Measurements from ENCODE around the gene COL11A2. TPM values are rescaled to one million over a fixed set of nuclear protein-coding genes. Genes with fewer than 3 reads are reported as not detected.

COL11A2 gene
- total RNA-seq, 1 donor = 1.8 TPM

- Histone ChIP-seq H3K9me3 (ENCODE audit: low read depth, low read length) (no peaks in the 10 kb centered on the region), H2AFZ (ENCODE audit: low read length) (no peak overlapping the region), H3K36me3 (ENCODE audit: insufficient read depth, low read length) (peaks cover 13% of the 10 kb centered on the region), H3K4me3 (ENCODE audit: insufficient read depth, low read length) (no peak overlapping the region), H3K4me2 (ENCODE audit: insufficient read depth, low read length) (no peak overlapping the region), H3K79me2 (ENCODE audit: insufficient read depth, low read length) (peaks cover 10% of the 10 kb centered on the region), H3K27ac (ENCODE audit: low read depth, low read length) (no peak overlapping the region), H4K20me1 (ENCODE audit: insufficient read depth, low read length) (no peaks in the 10 kb centered on the region), H3K27me3 (ENCODE audit: insufficient read depth, low read length) (no peaks in the 10 kb centered on the region), H3K4me1 (ENCODE audit: insufficient read depth, low read length) (peaks cover 32% of the 10 kb centered on the region)
- TF ChIP-seq CTCF (IDR thresholded peaks at IDR 0.05; ENCODE audit: extremely low read depth, low read depth, low read length) = no peak
- peak; percentile 73 for DNase-seq (ENCODE audit: insufficient read length, low spot score, missing footprints)
Measured at GRCh38 chr6:33209856-33210255, 17.6 kb upstream of the COL11A2 start.

DNA sequence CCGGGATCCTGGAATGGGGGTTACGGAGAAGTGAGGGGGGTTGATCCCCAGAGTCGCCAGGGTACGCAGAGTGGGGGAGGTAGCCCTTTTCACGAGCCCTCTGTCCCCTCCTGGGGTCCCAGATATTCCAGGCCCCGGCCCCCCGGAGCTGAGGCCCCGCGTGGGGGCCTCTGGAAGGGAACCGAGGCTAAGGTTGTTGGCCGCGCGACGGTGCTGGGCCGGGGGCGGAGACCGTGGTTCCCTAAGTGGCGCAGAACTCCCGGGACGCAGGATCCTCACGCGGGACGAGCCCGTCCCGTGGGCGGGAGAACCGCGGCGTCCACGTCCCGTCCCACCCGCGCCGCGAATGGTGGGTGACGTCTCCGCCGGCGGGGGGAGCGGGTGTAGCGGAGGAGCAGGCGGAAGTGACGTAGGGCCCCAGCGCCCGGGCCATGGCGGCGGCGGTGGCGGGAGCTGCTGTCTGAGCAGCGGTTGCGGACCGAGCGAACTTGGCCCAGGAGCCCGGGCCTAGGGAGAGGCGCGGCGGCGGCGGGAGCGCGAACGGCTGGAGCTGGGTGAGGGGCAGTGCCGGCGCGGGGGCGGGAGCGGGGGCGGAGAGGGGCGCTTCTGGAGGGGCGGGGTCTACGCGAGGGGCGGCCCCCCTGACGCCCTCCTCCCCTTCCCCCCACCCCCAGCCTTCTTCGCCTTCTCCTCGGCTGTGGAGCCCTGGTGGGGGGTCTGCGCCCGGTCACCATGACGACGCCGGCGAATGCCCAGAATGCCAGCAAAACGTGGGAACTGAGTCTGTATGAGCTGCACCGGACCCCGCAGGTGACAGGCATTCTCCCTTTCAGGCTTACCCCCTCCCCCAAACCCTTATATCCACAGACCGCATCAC lies 16.1 kb upstream of the COL11A2 start, which contains the start of gene RING1:
TSS of gene RING1 (plus strand) at position 410 of the 877 bp plus-strand sequence. CDS start at position 733, 323 bp downstream.
- no peaks in the 10 kb centered on the region for H3K9me3 ChIP-seq (ENCODE audit: low read depth, low read length)
- H3K27ac ChIP-seq (ENCODE audit: low read depth, low read length) = peak within 1 kb of the TSS; percentile 95
- no peaks in the 10 kb centered on the region for H3K27me3 ChIP-seq (ENCODE audit: insufficient read depth, low read length)
- peaks cover 23% of the 10 kb centered on the region for H3K36me3 ChIP-seq (ENCODE audit: insufficient read depth, low read length)
- peak within 1 kb of the TSS; percentile 66 for H2AFZ ChIP-seq (ENCODE audit: low read length)
- peaks cover 38% of the 10 kb centered on the region for H3K4me1 ChIP-seq (ENCODE audit: insufficient read depth, low read length)
- TF ChIP-seq CTCF (IDR thresholded peaks at IDR 0.05; ENCODE audit: extremely low read depth, low read depth, low read length) = no peak
- H3K79me2 ChIP-seq (ENCODE audit: insufficient read depth, low read length) = peaks cover 19% of the 10 kb centered on the region
- H4K20me1 ChIP-seq (ENCODE audit: insufficient read depth, low read length) = peaks cover 8% of the 10 kb centered on the region
- H3K4me2 ChIP-seq (ENCODE audit: insufficient read depth, low read length) = peak within 1 kb of the TSS; percentile 97
- DNase-seq (ENCODE audit: insufficient read length, low spot score, missing footprints) = peak; percentile 100
- H3K4me3 ChIP-seq (ENCODE audit: insufficient read depth, low read length) = peak within 1 kb of the TSS; percentile 90

GRCh38 chr6:33207552-33208090 lies 15.4 kb upstream of the COL11A2 start:
- peak; percentile 95 for DNase-seq (ENCODE audit: insufficient read length, low spot score, missing footprints)
- Histone ChIP-seq H3K9me3 (ENCODE audit: low read depth, low read length) (no peaks in the 10 kb centered on the region), H2AFZ (ENCODE audit: low read length) (peak overlapping the region; percentile 66), H3K36me3 (ENCODE audit: insufficient read depth, low read length) (peaks cover 30% of the 10 kb centered on the region), H4K20me1 (ENCODE audit: insufficient read depth, low read length) (peaks cover 15% of the 10 kb centered on the region), H3K27ac (ENCODE audit: low read depth, low read length) (peak overlapping the region; percentile 95), H3K79me2 (ENCODE audit: insufficient read depth, low read length) (peaks cover 26% of the 10 kb centered on the region), H3K27me3 (ENCODE audit: insufficient read depth, low read length) (no peaks in the 10 kb centered on the region), H3K4me3 (ENCODE audit: insufficient read depth, low read length) (peak overlapping the region; percentile 90), H3K4me1 (ENCODE audit: insufficient read depth, low read length) (peaks cover 44% of the 10 kb centered on the region), H3K4me2 (ENCODE audit: insufficient read depth, low read length) (peak overlapping the region; percentile 97)
- TF ChIP-seq CTCF (IDR thresholded peaks at IDR 0.05; ENCODE audit: extremely low read depth, low read depth, low read length) = no peak

Measured in osteoblast (primary cell).